SK-N-SH (cell line): ENCODE data around the gene HOMER1. TPM values are rescaled to one million over a fixed set of nuclear protein-coding genes. Genes with fewer than 3 reads are reported as not detected.

Source experiments
- CTCF ChIA-PET: fragments of 300-600, 350-600 bp; formaldehyde crosslinking; extraction: SDS; loops from one replicate; lab custom pipeline; 2021; lab: Yijun Ruan, JAX
- POLR2A ChIA-PET: fragments of 350-600 bp; sonication (Branson Sonifier 250); formaldehyde crosslinking; extraction: SDS; loops from one replicate; lab custom pipeline; 2020; ENCODE audit warnings: antibody characterized with exemption, inconsistent platforms; lab: Yijun Ruan, JAX
- DNase-seq: peaks from one replicate; pipeline ENCODE4 v3.0.0; 2012
- H2AFZ ChIP-seq: fragments of 200-600 bp; sonication (generic); 2 replicates; pipeline ENCODE4 v1.8.1; 2016; ENCODE audit warnings: antibody characterized with exemption, mild to moderate bottlenecking, low read depth
- H3F3A ChIP-seq: fragments of 200-600 bp; sonication (generic); replicated peaks from 2 replicates; pipeline ENCODE3; 2016; ENCODE audit warnings: antibody characterized with exemption, mild to moderate bottlenecking; ENCODE audit not compliant: insufficient read depth
- H3K27ac ChIP-seq, 2 experiments: fragments of 200-500 bp in 1 of 2; fragments of 200-600 bp in 1 of 2; sonication (Bioruptor generic) in 1 of 2; sonication (generic), shearing (Covaris generic) in 1 of 2; 2 replicates each; pipeline versions ENCODE4 v1.5.1 to v1.6.1; 2014 to 2016; ENCODE audit warnings: low read depth in 2 of 2, inconsistent platforms in 1 of 2, low read length in 1 of 2, mild to moderate bottlenecking in 1 of 2, mixed read lengths in 1 of 2
- H3K27me3 ChIP-seq: fragments of 200-600 bp; sonication (generic), shearing (Covaris generic); 2 replicates; pipeline ENCODE4 v1.6.1; 2016; ENCODE audit warnings: mixed run types; ENCODE audit not compliant: insufficient read depth
- H3K36me3 ChIP-seq, 2 experiments: fragments of 200-500 bp in 1 of 2; fragments of 200-600 bp in 1 of 2; sonication (Bioruptor generic) in 1 of 2; sonication (generic) in 1 of 2; replicated peaks in 1 of 2; 2 replicates each; pipeline versions ENCODE3 to v1.5.1; 2014 to 2016; ENCODE audit warnings: low read length in 1 of 2, mild to moderate bottlenecking in 1 of 2; ENCODE audit not compliant: insufficient read depth in 2 of 2, control insufficient read depth in 1 of 2
- H3K4me1 ChIP-seq, 2 experiments: fragments of 200-500 bp in 1 of 2; fragments of 200-600 bp in 1 of 2; sonication (Bioruptor generic) in 1 of 2; sonication (generic), shearing (Covaris generic) in 1 of 2; 2 replicates each; pipeline versions ENCODE4 v1.5.1 to v1.6.1; 2014 to 2016; ENCODE audit warnings: low read depth in 1 of 2, low read length in 1 of 2, mixed run types in 1 of 2; ENCODE audit not compliant: insufficient read depth in 2 of 2, control insufficient read depth in 1 of 2
- H3K4me2 ChIP-seq: fragments of 200-600 bp; sonication (generic), shearing (Covaris generic); 2 replicates; pipeline ENCODE4 v1.6.1; 2017; ENCODE audit warnings: mixed run types
- H3K4me3 ChIP-seq, 2 experiments: fragments of 200-500 bp in 1 of 2; fragments of 200-600 bp in 1 of 2; sonication (Bioruptor generic) in 1 of 2; sonication (generic), shearing (Covaris generic) in 1 of 2; 2 replicates each; pipeline versions ENCODE4 v1.5.1 to v1.8.1; 2014 to 2016; ENCODE audit warnings: low read depth in 2 of 2, inconsistent platforms in 1 of 2, low read length in 1 of 2, mild to moderate bottlenecking in 1 of 2, mixed read lengths in 1 of 2, moderate library complexity in 1 of 2
- H3K79me2 ChIP-seq: fragments of 200-600 bp; sonication (generic); 2 replicates; pipeline ENCODE4 v1.8.1; 2017; ENCODE audit warnings: mild to moderate bottlenecking; ENCODE audit not compliant: insufficient read depth
- H3K9ac ChIP-seq: fragments of 200-600 bp; sonication (generic); 2 replicates; pipeline ENCODE4 v1.6.1; 2017; ENCODE audit warnings: mixed run types
- H3K9me2 ChIP-seq: fragments of 200-600 bp; sonication (generic); 2 replicates; pipeline ENCODE4 v1.6.1; 2017; ENCODE audit warnings: mixed run types
- H3K9me3 ChIP-seq: fragments of 200-600 bp; sonication (generic); 2 replicates; pipeline ENCODE4 v1.6.1; 2017; ENCODE audit warnings: mixed run types, mild to moderate bottlenecking, moderate library complexity
- H4K20me1 ChIP-seq: fragments of 200-600 bp; sonication (generic); 2 replicates; pipeline ENCODE4 v1.6.1; 2017; ENCODE audit warnings: mild to moderate bottlenecking, mixed run types; ENCODE audit not compliant: insufficient read depth
- EP300 ChIP-seq, 2 experiments: IDR thresholded peaks; 2 replicates each; pipeline versions ENCODE4 v1.4.0 to v1.6.1; 2012; ENCODE audit warnings: borderline replicate concordance in 1 of 2, low read depth in 1 of 2, low read length in 1 of 2
- EZH2phosphoT487 ChIP-seq: fragments of 200-600 bp; sonication (generic); IDR thresholded peaks from 2 replicates; pipeline ENCODE4 v1.6.1; 2017; ENCODE audit warnings: low read depth, mixed run types, mild to moderate bottlenecking, antibody characterized with exemption, moderate library complexity, borderline replicate concordance
- FOXJ3 ChIP-seq: sonication (generic); formaldehyde crosslinking; IDR thresholded peaks from 2 replicates; pipeline ENCODE4 v1.5.1; 2020; ENCODE audit warnings: mild to moderate bottlenecking, missing genetic modification reagents
- GATA2 ChIP-seq: sonication (generic); formaldehyde crosslinking; IDR thresholded peaks from 2 replicates; pipeline ENCODE4 v1.5.0; 2020; ENCODE audit warnings: mild to moderate bottlenecking, missing genetic modification reagents
- MXI1 ChIP-seq: IDR thresholded peaks from 2 replicates; pipeline ENCODE4 v1.6.1; 2012; ENCODE audit warnings: mild to moderate bottlenecking, low read depth, low read length, improper control_type of control experiment
- NFIC ChIP-seq: IDR thresholded peaks from 2 replicates; pipeline ENCODE4 v1.4.0; 2012; ENCODE audit warnings: borderline replicate concordance
- NRF1 ChIP-seq: IDR thresholded peaks from 2 replicates; pipeline ENCODE4 v1.6.1; 2012; ENCODE audit warnings: low read depth, mild to moderate bottlenecking, low read length
- RCOR1 ChIP-seq: fragments of 150-350 bp; IDR thresholded peaks from 2 replicates; pipeline ENCODE4 v1.6.1; 2017; ENCODE audit warnings: antibody characterized with exemption, low read length
- SIN3A ChIP-seq: IDR thresholded peaks from 2 replicates; pipeline ENCODE4 v1.6.1; 2012; ENCODE audit warnings: low read depth, mild to moderate bottlenecking, low read length, moderate library complexity, borderline replicate concordance
- SMC3 ChIP-seq: IDR thresholded peaks from 2 replicates; pipeline ENCODE4 v1.6.1; 2012; ENCODE audit warnings: low read depth, low read length, improper control_type of control experiment
- TCF12 ChIP-seq: IDR thresholded peaks from 2 replicates; pipeline ENCODE4 v1.4.0; 2012
- WGBS: methylation state at CpG from one replicate; pipeline ENCODE4 v1.1.6; 2017; ENCODE audit warnings: low lambda C conversion rate; 5-methylcytosine and 5-hydroxymethylcytosine counted together
- polyA plus RNA-seq, 3 experiments: library from polyadenylated mRNA; depleted of rRNA; stranded (reverse); fragments of >200 nt; gene quantifications; 2 replicates each; pipeline ENCODE4 v1.2.3, GENCODE V29; 2012
- TF ChIP-seq, protein P1 (sequence below): IDR thresholded peaks from 2 replicates; pipeline ENCODE4 v1.4.0; 2012; ENCODE audit warnings: low read depth
- TF ChIP-seq, protein P2 (sequence below): IDR thresholded peaks from 2 replicates; pipeline ENCODE4; 2012
- TF ChIP-seq, protein P3 (sequence below): fragments of 150-350 bp; IDR thresholded peaks from 2 replicates; pipeline ENCODE4 v1.6.1; 2017; ENCODE audit warnings: antibody characterized with exemption, low read length, low read depth, borderline replicate concordance

The HOMER1 gene
- polyA plus RNA-seq, 1 of the 3 experiments (the other 2 are of a cell fraction), result 2.2 TPM

- no peak overlapping the region for H3K9ac ChIP-seq
- peak; percentile 51 for DNase-seq
- no peaks in the 10 kb centered on the region for H3K27me3 ChIP-seq
- no peak overlapping the region for H3K27ac ChIP-seq
- no peaks in the 10 kb centered on the region for H3K9me2 ChIP-seq
- peak overlapping the region; percentile 76; the same call in 1 of the 2 replicates for H2AFZ ChIP-seq
- H3K79me2 ChIP-seq, result no peaks in the 10 kb centered on the region
- H3K4me2 ChIP-seq, result no peak overlapping the region
- ChIA-PET CTCF (no interaction called here), POLR2A (interaction anchor here (2.5 kb wide), 1 partner anchor 38 kb away, joined by 5 read pairs; no protein-coding TSS in a partner anchor)
- no peaks in the 10 kb centered on the region for H4K20me1 ChIP-seq
- H3F3A ChIP-seq, result peaks cover 3% of the 10 kb centered on the region
- no peaks in the 10 kb centered on the region for H3K9me3 ChIP-seq
- WGBS, result 19% methylated on average over 4 of the region's 4 CpGs
- TF ChIP-seq GATA2 (no peak; the same call in 1 of the 2 replicates), EP300 (IDR thresholded peaks at IDR 0.05; ENCODE audit: borderline replicate concordance in 1 of 2, low read depth in 1 of 2, low read length in 1 of 2) (no peak), RCOR1 (peak; percentile 78), MXI1 (peak; percentile 83; the same call in 1 of the 2 replicates), TCF12 (peak; percentile 79), SIN3A (0 out of 2 replicates have a peak, but pooled peaks have one; percentile 41)
- TF ChIP-seq, protein P1, sequence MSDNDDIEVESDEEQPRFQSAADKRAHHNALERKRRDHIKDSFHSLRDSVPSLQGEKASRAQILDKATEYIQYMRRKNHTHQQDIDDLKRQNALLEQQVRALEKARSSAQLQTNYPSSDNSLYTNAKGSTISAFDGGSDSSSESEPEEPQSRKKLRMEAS, result peak; percentile 78
- TF ChIP-seq, protein P2, sequence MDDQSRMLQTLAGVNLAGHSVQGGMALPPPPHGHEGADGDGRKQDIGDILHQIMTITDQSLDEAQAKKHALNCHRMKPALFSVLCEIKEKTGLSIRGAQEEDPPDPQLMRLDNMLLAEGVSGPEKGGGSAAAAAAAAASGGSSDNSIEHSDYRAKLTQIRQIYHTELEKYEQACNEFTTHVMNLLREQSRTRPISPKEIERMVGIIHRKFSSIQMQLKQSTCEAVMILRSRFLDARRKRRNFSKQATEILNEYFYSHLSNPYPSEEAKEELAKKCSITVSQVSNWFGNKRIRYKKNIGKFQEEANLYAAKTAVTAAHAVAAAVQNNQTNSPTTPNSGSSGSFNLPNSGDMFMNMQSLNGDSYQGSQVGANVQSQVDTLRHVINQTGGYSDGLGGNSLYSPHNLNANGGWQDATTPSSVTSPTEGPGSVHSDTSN, result no peak
- H3K36me3 ChIP-seq, result no peaks in the 10 kb centered on the region
- H3K4me1 ChIP-seq, result peaks cover 0 to 8% of the 10 kb centered on the region in 2 experiments; a peak in 2 of 4 replicates
- no peak overlapping the region for H3K4me3 ChIP-seq
Measured at GRCh38 chr5:79552984-79553383, 39.0 kb upstream of the HOMER1 start.

GRCh38 chr5:79547982-79548381, 34.0 kb upstream of the HOMER1 start:
- H3K27ac ChIP-seq, result no peak overlapping the region
- TF ChIP-seq NRF1, result no peak
- TF ChIP-seq SMC3, result no peak
- TF ChIP-seq NFIC, result no peak
- TF ChIP-seq FOXJ3, result no peak
- no peak for TF ChIP-seq MXI1
- TF ChIP-seq, protein P3, sequence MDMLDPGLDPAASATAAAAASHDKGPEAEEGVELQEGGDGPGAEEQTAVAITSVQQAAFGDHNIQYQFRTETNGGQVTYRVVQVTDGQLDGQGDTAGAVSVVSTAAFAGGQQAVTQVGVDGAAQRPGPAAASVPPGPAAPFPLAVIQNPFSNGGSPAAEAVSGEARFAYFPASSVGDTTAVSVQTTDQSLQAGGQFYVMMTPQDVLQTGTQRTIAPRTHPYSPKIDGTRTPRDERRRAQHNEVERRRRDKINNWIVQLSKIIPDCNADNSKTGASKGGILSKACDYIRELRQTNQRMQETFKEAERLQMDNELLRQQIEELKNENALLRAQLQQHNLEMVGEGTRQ, result no peak
- no peak for TF ChIP-seq EZH2phosphoT487
- peaks cover 0 to under 1% of the 10 kb centered on the region in 2 experiments; a peak in 2 of 4 replicates for H3K4me1 ChIP-seq
- no peak overlapping the region for H3K4me3 ChIP-seq
- H3K9ac ChIP-seq, result no peak overlapping the region
- H3K4me2 ChIP-seq, result no peak overlapping the region
- H4K20me1 ChIP-seq, result no peaks in the 10 kb centered on the region
- no peak overlapping the region for H2AFZ ChIP-seq
- H3K27me3 ChIP-seq, result no peaks in the 10 kb centered on the region
- no peaks in the 10 kb centered on the region for H3K9me3 ChIP-seq
- DNase-seq, result no peak
- POLR2A ChIA-PET, result no interaction called here
- H3K9me2 ChIP-seq, result no peaks in the 10 kb centered on the region
- H3K79me2 ChIP-seq, result no peaks in the 10 kb centered on the region
- 83% methylated on average over 1 of the region's 1 CpG for WGBS
- no peaks in the 10 kb centered on the region for H3F3A ChIP-seq
- H3K36me3 ChIP-seq, result no peaks in the 10 kb centered on the region
- CTCF ChIA-PET, result no interaction called here
